T-cell (primary cell): ENCODE measurements around the gene PTPRM. TPM values are rescaled to one million over a fixed set of nuclear protein-coding genes. Genes with fewer than 3 reads are reported as not detected.

Experiments
- ATAC-seq, 4 experiments: fragments of 200-7000 bp in 3 of 4; fragments of 150-1000 bp in 1 of 4; cut with Tn5 transposase; replicated peaks in 1 of 4; 1 replicate in 3 of 4; 2 replicates in 1 of 4; pipeline ENCODE4 v1.10.0; 2021; ENCODE audit warnings: moderate library complexity in 3 of 4, mild to moderate bottlenecking in 2 of 4, moderate number of reproducible peaks in 1 of 4
- CTCF ChIA-PET, 2 donors: fragments of 300-600 bp; sonication (Branson Sonifier 250); formaldehyde crosslinking; loops; one replicate each; lab custom pipeline; 2022; ENCODE audit warnings: antibody characterized with exemption in 2 of 2; lab: Charles Lee
- POLR2A ChIA-PET, 2 donors: fragments of 300-600 bp; sonication (Branson Sonifier 250); formaldehyde crosslinking; loops; one replicate each; lab custom pipeline; 2022; ENCODE audit warnings: antibody characterized with exemption in 2 of 2; lab: Charles Lee
- DNase-seq, 35 experiments: peaks; one replicate each; pipeline versions ENCODE4 v3.0.0 to v3.0.0-alpha.2; 2013 to 2023
- H3K27ac ChIP-seq: one replicate; pipeline ENCODE4 v1.5.1; 2013; ENCODE audit warnings: low read length
- H3K27me3 ChIP-seq, 2 experiments: replicated peaks in 1 of 2; 1 replicate in 1 of 2; 2 replicates in 1 of 2; pipeline versions ENCODE4 v1.6.1 to v1.7.0; 2013; ENCODE audit warnings: low read length in 1 of 2, mixed read lengths in 1 of 2; ENCODE audit not compliant: control insufficient read depth in 2 of 2, insufficient read depth in 2 of 2; ENCODE audit errors: extremely low read depth in 1 of 2
- H3K36me3 ChIP-seq, 2 donors: 1 replicate in 1 of 2; 2 replicates in 1 of 2; pipeline versions ENCODE4 v1.6.1 to v1.7.0; 2013; ENCODE audit warnings: low read length in 1 of 2; ENCODE audit not compliant: control insufficient read depth in 2 of 2, insufficient read depth in 1 of 2; ENCODE audit errors: extremely low read depth in 1 of 2
- H3K4me1 ChIP-seq, 2 experiments: 1 replicate in 1 of 2; 2 replicates in 1 of 2; pipeline versions ENCODE4 v1.6.1 to v1.7.0; 2013; ENCODE audit warnings: low read length in 2 of 2, mixed read lengths in 1 of 2; ENCODE audit not compliant: insufficient read depth in 2 of 2, control insufficient read depth in 1 of 2; ENCODE audit errors: extremely low read depth in 1 of 2
- H3K4me3 ChIP-seq, 2 donors: 1 replicate in 1 of 2; 2 replicates in 1 of 2; pipeline versions ENCODE4 v1.5.1 to v1.7.0; 2013; ENCODE audit warnings: mild to moderate bottlenecking in 2 of 2, low read length in 1 of 2, moderate library complexity in 1 of 2; ENCODE audit not compliant: control insufficient read depth in 1 of 2; ENCODE audit errors: extremely low read depth in 1 of 2
- H3K9me3 ChIP-seq: 2 replicates; pipeline ENCODE4 v1.7.0; 2013
- H3K27ac Mint-ChIP-seq, 2 donors: one replicate each; pipeline ENCODE4 v1.8.0; 2020 to 2021; ENCODE audit warnings: mild to moderate bottlenecking in 2 of 2, mixed read lengths in 2 of 2
- H3K27me3 Mint-ChIP-seq, 2 donors: one replicate each; pipeline ENCODE4 v1.8.0; 2021 to 2022; ENCODE audit warnings: mixed read lengths in 2 of 2
- H3K36me3 Mint-ChIP-seq: one replicate; pipeline ENCODE4 v1.8.0; 2021; ENCODE audit warnings: mixed read lengths
- H3K4me1 Mint-ChIP-seq, 3 donors: one replicate each; pipeline ENCODE4 v1.8.0; 2020 to 2022; ENCODE audit warnings: mixed read lengths in 3 of 3, mild to moderate bottlenecking in 1 of 3
- H3K4me3 Mint-ChIP-seq, 3 donors: one replicate each; pipeline ENCODE4 v1.8.0; 2020 to 2022; ENCODE audit warnings: mild to moderate bottlenecking in 3 of 3, mixed read lengths in 3 of 3, moderate library complexity in 3 of 3
- H3K9me3 Mint-ChIP-seq, 3 donors: one replicate each; pipeline ENCODE4 v1.8.0; 2020 to 2022; ENCODE audit warnings: mixed read lengths in 3 of 3
- WGBS: methylation state at CpG from one replicate; pipeline ENCODE4 v1.1.5; 2013; ENCODE audit warnings: missing lambda C conversion rate; ENCODE audit not compliant: insufficient coverage; 5-methylcytosine and 5-hydroxymethylcytosine counted together
- total RNA-seq, 35 experiments: library from RNA in 6 of 35; stranded (reverse) in 6 of 35; fragments of 120-200 nt in 1 of 35; gene quantifications; one replicate each; pipeline versions ENCODE4 v1.2.1 to v1.2.4 and lab custom pipeline; 2013 to 2026

PTPRM gene
- total RNA-seq, 5 donors from 2014 or later (not counting 1 experiment from before 2014, with no cell fraction given), result 4.1 to 47.4 (median 7.1) TPM

GRCh38 chr18:7677001-7677400 is 109.9 kb downstream of the PTPRM start:
- Mint-ChIP-seq H3K27me3 (no peaks in the 10 kb centered on the region), H3K4me1 (no peaks in the 10 kb centered on the region), H3K36me3 (no peaks in the 10 kb centered on the region), H3K27ac (no peak overlapping the region), H3K4me3 (no peak overlapping the region), H3K9me3 (no peaks in the 10 kb centered on the region)
- no peak overlapping the region for H3K27ac ChIP-seq
- 92% methylated on average over 2 of the region's 4 CpGs for WGBS
- H3K9me3 ChIP-seq, result no peaks in the 10 kb centered on the region
- H3K4me3 ChIP-seq, result no peak overlapping the region
- CTCF ChIA-PET, result no interaction called here
- POLR2A ChIA-PET, result no interaction called here
- H3K36me3 ChIP-seq, result no peaks in the 10 kb centered on the region
- no peaks in the 10 kb centered on the region for H3K27me3 ChIP-seq
- ATAC-seq (no peak), DNase-seq (no peak)
- H3K4me1 ChIP-seq, result no peaks in the 10 kb centered on the region

GRCh38 chr18:7677424-7677823 is 110.3 kb downstream of the PTPRM start:
- Histone ChIP-seq H3K27ac (no peak overlapping the region), H3K9me3 (no peaks in the 10 kb centered on the region), H3K4me1 (no peaks in the 10 kb centered on the region), H3K27me3 (no peaks in the 10 kb centered on the region), H3K4me3 (no peak overlapping the region), H3K36me3 (no peaks in the 10 kb centered on the region)
- Mint-ChIP-seq H3K9me3 (no peaks in the 10 kb centered on the region), H3K27ac (no peak overlapping the region), H3K4me3 (no peak overlapping the region), H3K36me3 (no peaks in the 10 kb centered on the region), H3K27me3 (no peaks in the 10 kb centered on the region), H3K4me1 (no peaks in the 10 kb centered on the region)
- 90% methylated on average over 3 of the region's 4 CpGs for WGBS
- ATAC-seq (no peak), DNase-seq (no peak)
- ChIA-PET CTCF (no interaction called here), POLR2A (no interaction called here)

- Histone ChIP-seq H3K9me3 (no peaks in the 10 kb centered on the region), H3K27ac (no peak overlapping the region), H3K27me3 (no peaks in the 10 kb centered on the region), H3K4me1 (no peaks in the 10 kb centered on the region), H3K4me3 (no peak overlapping the region), H3K36me3 (no peaks in the 10 kb centered on the region)
- H3K36me3 Mint-ChIP-seq, result no peaks in the 10 kb centered on the region
- WGBS, result no CpG with 5 or more reads among the region's 8 CpGs
- no peak overlapping the region for H3K4me3 Mint-ChIP-seq
- no peak overlapping the region for H3K27ac Mint-ChIP-seq
- ChIA-PET CTCF (no interaction called here), POLR2A (no interaction called here)
- ATAC-seq (no peak), DNase-seq (no peak)
- H3K9me3 Mint-ChIP-seq, result no peaks in the 10 kb centered on the region
- no peaks in the 10 kb centered on the region for H3K4me1 Mint-ChIP-seq
- no peaks in the 10 kb centered on the region for H3K27me3 Mint-ChIP-seq
Observed at GRCh38 chr18:7678389-7678788, 111.3 kb downstream of the PTPRM start.

GRCh38 chr18:7678801-7679200 is 111.7 kb downstream of the PTPRM start:
- DNase-seq (no peak), ATAC-seq (no peak)
- no peaks in the 10 kb centered on the region for H3K36me3 Mint-ChIP-seq
- Histone ChIP-seq H3K9me3 (no peaks in the 10 kb centered on the region), H3K4me3 (no peak overlapping the region), H3K27ac (no peak overlapping the region), H3K36me3 (no peaks in the 10 kb centered on the region), H3K4me1 (no peaks in the 10 kb centered on the region), H3K27me3 (no peaks in the 10 kb centered on the region)
- no peak overlapping the region for H3K27ac Mint-ChIP-seq
- POLR2A ChIA-PET, result no interaction called here
- H3K9me3 Mint-ChIP-seq, result no peaks in the 10 kb centered on the region
- no peaks in the 10 kb centered on the region for H3K4me1 Mint-ChIP-seq
- no peak overlapping the region for H3K4me3 Mint-ChIP-seq
- CTCF ChIA-PET, result no interaction called here
- H3K27me3 Mint-ChIP-seq, result no peaks in the 10 kb centered on the region
- no CpG with 5 or more reads among the region's 4 CpGs for WGBS

- Histone ChIP-seq H3K27ac (no peak overlapping the region), H3K9me3 (no peaks in the 10 kb centered on the region), H3K27me3 (no peaks in the 10 kb centered on the region), H3K36me3 (no peaks in the 10 kb centered on the region), H3K4me1 (no peaks in the 10 kb centered on the region), H3K4me3 (no peak overlapping the region)
- H3K4me3 Mint-ChIP-seq, result no peak overlapping the region
- POLR2A ChIA-PET, result no interaction called here
- no peaks in the 10 kb centered on the region for H3K36me3 Mint-ChIP-seq
- no CpG with 5 or more reads among the region's 3 CpGs for WGBS
- no peaks in the 10 kb centered on the region for H3K9me3 Mint-ChIP-seq
- no peak for ATAC-seq
- CTCF ChIA-PET, result interaction anchor here in 1 of 2 donors (0.6 kb wide), 2 partner anchors 9 to 20 kb away, joined by 3 to 4 read pairs; no protein-coding TSS in a partner anchor
- no peak overlapping the region for H3K27ac Mint-ChIP-seq
- no peak for DNase-seq
- no peaks in the 10 kb centered on the region for H3K4me1 Mint-ChIP-seq
- no peaks in the 10 kb centered on the region for H3K27me3 Mint-ChIP-seq
Observed at GRCh38 chr18:7681298-7681697, 114.2 kb downstream of the PTPRM start.

GRCh38 chr18:7682321-7682720 is 115.2 kb downstream of the PTPRM start:
- no peaks in the 10 kb centered on the region for H3K36me3 Mint-ChIP-seq
- Histone ChIP-seq H3K4me3 (no peak overlapping the region), H3K36me3 (no peaks in the 10 kb centered on the region), H3K9me3 (no peaks in the 10 kb centered on the region), H3K27ac (no peak overlapping the region), H3K4me1 (no peaks in the 10 kb centered on the region), H3K27me3 (no peaks in the 10 kb centered on the region)
- ATAC-seq (no peak), DNase-seq (no peak)
- no peak overlapping the region for H3K27ac Mint-ChIP-seq
- H3K4me3 Mint-ChIP-seq, result no peak overlapping the region
- H3K27me3 Mint-ChIP-seq, result no peaks in the 10 kb centered on the region
- H3K4me1 Mint-ChIP-seq, result no peaks in the 10 kb centered on the region
- H3K9me3 Mint-ChIP-seq, result no peaks in the 10 kb centered on the region
- CTCF ChIA-PET, result no interaction called here
- POLR2A ChIA-PET, result no interaction called here

- Histone ChIP-seq H3K36me3 (no peaks in the 10 kb centered on the region), H3K27me3 (no peaks in the 10 kb centered on the region), H3K9me3 (no peaks in the 10 kb centered on the region), H3K4me1 (no peaks in the 10 kb centered on the region), H3K27ac (no peak overlapping the region), H3K4me3 (no peak overlapping the region)
- no peaks in the 10 kb centered on the region for H3K4me1 Mint-ChIP-seq
- no peak overlapping the region for H3K27ac Mint-ChIP-seq
- H3K36me3 Mint-ChIP-seq, result no peaks in the 10 kb centered on the region
- DNase-seq, result no peak
- no peaks in the 10 kb centered on the region for H3K27me3 Mint-ChIP-seq
- H3K9me3 Mint-ChIP-seq, result no peaks in the 10 kb centered on the region
- CTCF ChIA-PET, result no interaction called here
- WGBS, result 70% methylated on average over 2 of the region's 3 CpGs
- ATAC-seq, result no peak
- no peak overlapping the region for H3K4me3 Mint-ChIP-seq
- POLR2A ChIA-PET, result no interaction called here
Observed at GRCh38 chr18:7683753-7684152, 116.6 kb downstream of the PTPRM start.
